Measurements from ENCODE around the gene GPRC6A. TPM values are rescaled to one million over a fixed set of nuclear protein-coding genes. Genes with fewer than 3 reads are reported as not detected.

GPRC6A gene
- total RNA-seq, 1 donor from 2014 or later = not detected

Other genes starting within 250 kb of the GPRC6A start
- gene RSPH4A, start 212.6 kb downstream of the GPRC6A start, total RNA-seq = not detected
- 3.8 TPM for gene ZUP1, start 160.3 kb downstream of the GPRC6A start, total RNA-seq
- gene KPNA5, start 147.9 kb downstream of the GPRC6A start, total RNA-seq = 7.3 TPM
- gene FAM162B, start 63.4 kb downstream of the GPRC6A start, total RNA-seq = 3.8 TPM
- not detected for gene RFX6, start 48.2 kb upstream of the GPRC6A start, total RNA-seq

Measured in Right ventricle myocardium inferior (tissue), 1 donor.